T-helper 1 cell treated with Interleukin-12 subunit alpha and Interleukin-12 subunit beta and Interleukin-4 antibody, amounts not matched to agents 30 ng/mL and 1 ng/mL, for 36 hours (primary cell): ENCODE data around the gene TAF1L. TPM values are rescaled to one million over a fixed set of nuclear protein-coding genes. Genes with fewer than 3 reads are reported as not detected.

ENCODE experiments used
- intact Hi-C: fragments of 100-400 bp; cut with micrococcal nuclease; formaldehyde crosslinking; loops from one replicate; pipeline ENCODE4 v1.15.1; 2024
- total RNA-seq: library from RNA; stranded (reverse); gene quantifications from 2 replicates; pipeline ENCODE4 v1.2.3, GENCODE V29; 2022

The TAF1L gene
- total RNA-seq, 1 donor from 2014 or later = 0.02 TPM

DNA sequence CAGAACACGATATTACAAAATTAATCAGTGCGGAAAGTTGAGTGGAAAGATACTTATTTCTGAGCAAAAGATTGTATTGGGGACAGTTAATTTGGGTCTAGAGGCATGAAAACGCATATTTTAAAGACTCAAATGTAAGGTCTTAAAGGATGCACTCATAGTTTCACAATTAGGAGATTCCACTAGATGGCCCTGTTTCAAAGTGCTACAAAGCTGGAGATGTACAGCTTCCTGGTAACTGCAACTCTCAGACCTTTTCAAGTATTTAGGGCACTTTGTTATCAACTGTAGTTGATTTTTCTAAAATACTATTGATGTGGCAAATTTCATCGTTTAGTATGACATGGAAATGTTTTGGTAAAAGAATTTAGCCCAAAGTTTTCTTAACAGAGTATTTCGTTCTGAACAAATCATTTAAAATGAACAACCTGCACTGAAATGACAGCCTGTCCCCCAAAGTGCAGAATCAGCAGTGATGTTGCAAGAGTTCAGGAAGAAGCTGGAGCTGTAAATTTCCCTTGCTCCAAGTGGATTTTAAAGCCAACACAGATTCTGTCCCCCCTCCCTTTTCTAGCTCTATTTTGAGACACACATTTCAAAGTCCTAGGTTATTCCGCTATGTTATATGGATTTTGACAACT is 46.3 kb downstream of the TAF1L start:
- intact Hi-C loops = loop anchor here (1.0 kb wide), 1 partner anchor 379 kb away; no protein-coding TSS in a partner anchor

DNA sequence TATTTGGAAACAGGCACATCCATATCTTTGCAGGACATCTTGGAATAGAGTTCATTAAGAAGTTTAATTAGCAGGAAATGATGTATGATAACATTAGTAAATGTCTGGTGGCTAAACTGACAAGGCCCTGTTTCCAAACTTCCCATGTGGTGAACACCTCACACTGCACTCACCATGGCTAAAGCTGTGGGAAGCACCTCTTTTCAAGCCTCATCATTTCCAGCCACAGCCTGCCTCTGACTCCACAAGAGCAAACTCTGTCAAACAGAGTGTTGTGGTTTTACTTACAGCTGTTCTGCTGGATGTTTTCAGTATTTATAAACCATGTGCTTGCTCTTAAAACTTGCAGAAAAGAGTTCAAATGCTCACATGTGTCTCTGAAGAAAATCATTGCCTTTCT is 47.6 kb downstream of the TAF1L start:
- intact Hi-C loops = no loop called here

DNA sequence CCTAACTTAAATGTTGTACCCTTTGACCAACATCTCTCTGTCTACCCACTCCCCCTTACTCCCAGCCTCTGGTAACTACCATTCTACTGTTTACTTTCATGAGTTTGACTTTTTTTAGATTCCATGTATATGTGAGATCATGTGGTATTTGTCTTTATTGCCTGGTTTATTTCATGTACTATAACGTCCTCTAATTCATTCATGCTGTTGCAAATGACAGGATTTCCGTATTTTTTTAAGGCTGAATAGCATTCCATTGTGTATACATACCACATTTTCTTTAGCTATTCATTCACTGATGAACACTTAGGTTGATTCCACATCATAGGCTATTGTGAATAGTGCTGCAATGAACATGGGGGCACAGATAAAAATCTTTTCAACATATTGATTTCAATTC is 50.7 kb downstream of the TAF1L start:
- intact Hi-C loops = loop anchor here (5.0 kb wide), 1 partner anchor 643 kb away; no protein-coding TSS in a partner anchor

DNA sequence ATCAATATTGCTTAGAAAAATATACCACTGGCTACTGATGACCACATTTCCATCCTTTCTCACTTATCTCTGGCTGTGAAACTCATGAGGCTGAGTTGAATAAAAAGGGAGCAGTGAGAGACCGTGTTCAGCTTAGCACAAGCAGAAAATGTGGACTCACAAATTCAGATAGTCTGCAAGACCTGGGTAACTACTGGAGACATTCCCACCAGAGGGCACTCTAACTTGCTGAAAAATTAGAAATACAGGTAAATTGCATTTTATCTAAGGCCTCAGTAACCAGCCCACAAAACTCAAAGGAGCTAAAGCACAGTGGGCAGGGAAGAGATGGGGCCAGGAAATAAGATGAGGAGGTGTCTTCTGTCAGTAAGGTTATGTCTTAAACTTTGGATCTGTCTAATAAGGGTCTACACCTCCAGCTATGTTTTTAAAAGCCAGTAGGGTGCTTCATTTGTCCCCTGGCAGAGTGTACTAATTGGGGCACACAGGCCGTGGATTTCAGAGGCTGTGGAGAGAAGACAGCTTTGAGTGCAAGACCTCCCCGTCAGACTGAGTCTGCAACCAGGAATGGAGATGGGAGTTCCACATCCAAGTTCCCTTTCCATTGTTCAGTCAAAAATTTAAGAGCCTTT is 53.8 kb downstream of the TAF1L start:
- intact Hi-C loops = loop anchor here (1.0 to 5.0 kb wide), 2 partner anchors 387 to 646 kb away; no protein-coding TSS in a partner anchor

DNA sequence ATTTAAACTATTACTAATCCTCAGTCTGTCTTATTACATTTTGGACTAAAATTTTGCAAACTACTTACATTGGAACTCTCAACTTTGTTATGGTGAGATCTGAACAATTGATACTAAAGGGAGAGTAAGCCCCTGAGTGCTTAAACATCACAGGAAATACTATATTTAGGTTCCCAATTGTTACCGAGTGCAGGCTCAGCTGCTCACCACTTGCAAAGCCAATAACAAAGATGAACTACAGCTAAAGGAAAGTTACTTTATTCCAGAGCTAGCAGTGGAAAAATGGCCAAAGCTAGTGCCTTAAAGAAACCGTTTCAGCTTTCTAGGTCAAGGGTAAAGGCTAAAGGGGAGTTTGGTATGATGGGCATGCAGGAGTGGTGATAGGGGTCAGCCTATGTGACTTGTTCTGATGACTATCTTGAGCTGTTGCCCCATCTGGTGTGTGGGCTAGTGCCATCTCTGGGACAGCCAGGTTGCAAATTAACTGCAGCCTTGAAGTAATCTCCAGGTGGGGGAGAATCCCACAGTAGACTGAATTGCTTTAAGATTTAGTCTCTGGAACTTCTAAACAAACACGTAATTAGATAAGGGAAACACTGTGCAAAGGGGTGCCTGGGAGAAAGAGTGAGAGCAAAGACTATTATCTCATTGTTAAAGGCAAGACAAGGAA is 54.7 kb downstream of the TAF1L start:
- intact Hi-C loops = loop anchor here (1.0 to 5.0 kb wide), 2 partner anchors 388 to 647 kb away; no protein-coding TSS in a partner anchor

DNA sequence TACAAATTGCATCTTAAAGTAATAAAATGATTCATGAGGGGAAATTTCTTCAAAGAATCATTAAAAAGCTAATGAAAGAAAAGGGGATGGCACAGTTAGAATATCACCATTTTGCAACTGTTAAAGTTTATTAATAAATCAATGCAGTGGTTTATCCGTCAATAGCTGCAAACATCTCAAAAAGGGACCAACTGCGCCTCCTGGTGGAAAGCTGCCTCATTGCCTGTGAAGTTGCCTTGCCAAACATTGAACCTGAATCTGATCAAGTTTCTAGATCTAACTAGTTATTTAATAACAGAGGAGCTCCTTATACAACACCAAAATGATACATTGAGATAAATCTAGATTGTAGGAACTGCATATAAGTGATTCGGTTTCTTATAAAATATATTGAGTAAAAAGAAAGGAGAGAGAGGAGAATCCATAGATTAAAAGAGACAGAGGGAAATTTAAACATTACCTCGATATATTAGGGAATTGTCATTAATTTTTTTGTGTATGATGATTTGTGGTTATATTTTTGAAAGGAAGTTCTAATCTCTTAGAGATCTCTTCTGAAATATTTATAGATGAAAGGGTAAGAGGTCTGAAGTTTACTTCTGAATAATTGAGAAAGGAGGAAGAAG is 55.6 kb downstream of the TAF1L start:
- intact Hi-C loops = loop anchor here (1.0 to 5.0 kb wide), 3 partner anchors 54 to 647 kb away; partner anchors contain the start of gene RIGI

Other genes with a start within 250 kb of the TAF1L start
- 30.9 and 31.3 TPM in 2 replicates for gene RIGI, start 109.5 kb downstream of the TAF1L start, total RNA-seq
- gene SMIM27, start 83.3 kb downstream of the TAF1L start, total RNA-seq = 10.3 and 11.7 TPM in 2 replicates
- 11.7 and 12.0 TPM in 2 replicates for gene TOPORS, start 83.1 kb downstream of the TAF1L start, total RNA-seq
- 36.3 and 36.9 TPM in 2 replicates for gene NDUFB6, start 62.5 kb downstream of the TAF1L start, total RNA-seq
- not detected in 2 replicates for gene TMEM215, start 147.9 kb upstream of the TAF1L start, total RNA-seq